Kidney capillary endothelial cell (primary cell): ENCODE results near the gene PHF5A.

ENCODE experiments used
- DNase-seq: peaks from one replicate; pipeline ENCODE4 v3.0.0-alpha.2; 2018; ENCODE audit warnings: low spot score

PHF5A gene

DNA sequence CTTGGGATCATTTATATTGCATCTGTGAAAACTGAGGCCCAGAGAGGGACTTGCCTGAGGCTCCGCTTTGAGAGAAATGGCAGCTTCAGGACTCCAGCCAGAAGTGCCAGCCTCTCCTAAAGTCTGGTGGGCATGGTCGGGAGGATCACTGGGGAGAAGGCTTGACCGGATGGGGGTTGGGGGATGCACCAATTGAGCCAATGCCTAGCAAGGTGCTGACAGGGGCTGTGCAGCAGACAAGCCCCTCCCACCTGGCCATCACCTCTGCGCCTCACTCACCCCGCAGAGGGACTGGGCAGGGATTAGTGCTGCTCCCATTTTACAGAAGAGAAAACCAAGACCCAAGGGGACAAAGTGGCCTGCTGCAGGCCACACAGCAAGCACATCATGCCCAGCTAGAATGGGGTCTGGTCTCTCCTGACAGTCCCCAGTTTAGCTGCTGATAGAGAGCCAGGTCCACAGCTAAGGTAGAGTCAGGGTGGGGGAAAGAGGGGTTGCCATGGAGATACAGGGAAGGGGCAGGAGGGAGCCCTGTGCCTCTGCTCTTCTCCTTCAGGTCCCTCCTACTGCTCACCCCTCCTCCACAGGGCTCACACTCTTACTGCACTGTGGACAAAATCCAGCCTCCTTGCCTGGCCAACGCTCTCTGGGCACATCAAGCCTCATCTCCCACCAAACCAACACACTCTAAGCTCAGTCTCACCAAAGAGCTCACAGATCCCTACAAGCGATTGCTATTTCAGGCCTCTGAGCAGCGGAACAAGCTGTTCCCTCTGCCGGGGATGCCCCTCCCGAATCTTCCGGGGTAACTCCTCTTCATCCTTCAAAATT lies 57.3 kb downstream of the PHF5A start:
- no peak for DNase-seq

DNA sequence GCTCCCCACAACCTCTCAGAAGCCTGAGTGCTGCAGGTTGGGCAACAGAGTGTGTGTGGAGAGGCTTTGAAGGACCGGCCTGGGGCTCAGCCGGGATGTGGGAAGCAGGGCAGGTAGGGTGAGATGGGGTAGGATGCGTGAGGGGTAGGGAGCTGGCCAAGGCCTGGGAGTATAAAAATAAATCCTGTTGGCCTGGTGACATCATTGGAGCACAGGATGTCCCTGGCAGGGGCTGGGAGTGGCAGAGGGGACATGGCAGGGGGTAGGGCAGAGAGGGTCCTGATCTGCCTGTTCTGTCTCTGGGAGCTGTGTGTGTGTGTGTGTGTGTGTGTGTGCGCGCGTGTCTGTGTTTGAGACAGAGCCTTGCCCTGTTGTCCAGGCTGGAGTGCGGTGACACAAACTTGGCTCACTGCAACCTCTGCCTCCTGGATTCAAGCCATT lies 58.2 kb downstream of the PHF5A start:
- no peak for DNase-seq
